Measurements from ENCODE around the gene ATP5F1E.

DNA sequence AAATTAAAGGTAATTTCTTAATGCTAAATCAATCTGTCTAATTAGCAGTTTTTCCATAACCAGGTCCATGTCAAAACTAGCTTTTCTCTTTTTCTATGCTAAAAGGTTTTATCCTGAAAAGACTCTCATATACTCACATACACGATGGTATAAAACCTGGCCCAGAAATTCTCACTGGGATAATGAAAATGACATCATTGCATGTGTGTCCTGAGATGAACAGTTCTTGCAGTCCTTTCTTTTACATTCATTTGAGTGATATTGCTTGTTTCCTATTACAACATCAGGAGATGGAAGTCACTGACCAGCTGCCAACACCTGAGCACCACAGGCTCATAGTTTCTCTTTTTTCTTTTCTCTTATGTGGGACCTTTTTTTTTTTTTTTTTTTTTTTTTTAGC, 18.3 kb upstream of the ATP5F1E start:
- TF ChIP-seq BHLHE40 (IDR thresholded peaks at IDR 0.05; ENCODE audit: borderline replicate concordance) (no peak), LEF1 (IDR thresholded peaks at IDR 0.05; ENCODE audit: borderline replicate concordance) (no peak), ARNT (IDR thresholded peaks at IDR 0.05) (no peak), SP1 (IDR thresholded peaks at IDR 0.05) (no peak), FOXA1 (IDR thresholded peaks at IDR 0.05) (no peak), ELF4 (IDR thresholded peaks at IDR 0.05) (no peak), TARDBP (IDR thresholded peaks at IDR 0.05) (no peak), FOXK2 (IDR thresholded peaks at IDR 0.05) (no peak)

Data from HEK293T (cell line).